Left lung (tissue), 10 donors: Measurements from ENCODE around the gene VPS4A. TPM values are rescaled to one million over a fixed set of nuclear protein-coding genes. Genes with fewer than 3 reads are reported as not detected.
A peak's percentile ranks its signal among the peaks of the same experiment; 100 is the strongest.

Experiments used
- ATAC-seq: fragments of 200-7000 bp; cut with Tn5 transposase; one replicate; pipeline ENCODE4 v1.9.1; 2020; ENCODE audit warnings: moderate library complexity
- DNase-seq, 4 donors: peaks; one replicate each; pipeline ENCODE4 v3.0.0-alpha.2; 2013 to 2020
- H3K27ac ChIP-seq, 2 donors: fragments of 200-600 bp; sonication (generic) in 1 of 2; one replicate each; pipeline versions ENCODE4 v1.5.0 to v1.8.0; 2020 to 2021
- H3K27me3 ChIP-seq, 2 donors: fragments of 200-600 bp; sonication (generic) in 1 of 2; one replicate each; pipeline versions ENCODE4 v1.5.0 to v1.8.0; 2020 to 2021
- H3K36me3 ChIP-seq, 2 donors: fragments of 200-600 bp; sonication (generic) in 1 of 2; one replicate each; pipeline versions ENCODE4 v1.5.0 to v1.8.0; 2020 to 2021
- H3K4me1 ChIP-seq, 2 donors: fragments of 200-600 bp; one replicate each; pipeline ENCODE4 v1.8.0; 2021
- H3K4me3 ChIP-seq, 2 donors: fragments of 200-600 bp; sonication (generic) in 1 of 2; one replicate each; pipeline versions ENCODE4 v1.5.0 to v1.8.0; 2020 to 2021; ENCODE audit warnings: mild to moderate bottlenecking in 1 of 2
- H3K9me3 ChIP-seq, 2 donors: fragments of 200-600 bp; sonication (generic) in 1 of 2; one replicate each; pipeline versions ENCODE4 v1.5.0 to v1.8.0; 2020 to 2021
- CTCF ChIP-seq, 2 donors: fragments of 200-600 bp; sonication (generic) in 1 of 2; IDR thresholded peaks; one replicate each; pipeline versions ENCODE4 v1.5.0 to v1.8.0; 2021; ENCODE audit warnings: antibody characterized with exemption in 2 of 2
- intact Hi-C, 2 donors: fragments of 100-400 bp; cut with DNase I; formaldehyde crosslinking; loops; one replicate each; pipeline versions ENCODE4 v1.11.2 to v1.14.2; 2022
- polyA plus RNA-seq, 6 donors: library from polyadenylated mRNA; unstranded; fragments of 120-200 nt; gene quantifications; one replicate each; pipeline ENCODE4 v1.2.1, GENCODE V29; 2013; ENCODE audit not compliant: insufficient read length in 6 of 6
- total RNA-seq, 2 donors: library from RNA; stranded (reverse); fragmentation: NEBNext Ultra II Directional; extraction: Animal tissue kit (Norgen Biotek cat#: 25700); gene quantifications; one replicate each; pipeline ENCODE4 v1.2.1, GENCODE V29; 2021
- donor health status: DM: no; HTN: yes; CAD: no.
- donor health status: DM: no; HTN: no; CAD: no.

VPS4A gene
- total and polyA plus RNA-seq, 8 donors: 20.6 to 54.9 (median 45.8) TPM

- intact Hi-C loops: no loop called here
- H3K4me3 ChIP-seq: no peak overlapping the region
- H3K9me3 ChIP-seq: no peaks in the 10 kb centered on the region
- H3K27ac ChIP-seq: no peak overlapping the region
- peaks cover 5 to 30% of the 10 kb centered on the region in 2 donors for H3K4me1 ChIP-seq
- no peak for TF ChIP-seq CTCF (IDR thresholded peaks at IDR 0.05)
- DNase-seq (no peak), ATAC-seq (no peak)
- H3K27me3 ChIP-seq: no peaks in the 10 kb centered on the region
- peaks cover 0 to 99% of the 10 kb centered on the region in 2 donors for H3K36me3 ChIP-seq
These were observed 11.2 kb downstream of the VPS4A start for GRCh38 chr16:69322343-69322742.

- Histone ChIP-seq H3K4me3 (no peak overlapping the region), H3K36me3 (peaks cover 0 to 99% of the 10 kb centered on the region in 2 donors), H3K27ac (no peak overlapping the region), H3K27me3 (no peaks in the 10 kb centered on the region), H3K4me1 (peaks cover 6 to 40% of the 10 kb centered on the region in 2 donors), H3K9me3 (no peaks in the 10 kb centered on the region)
- intact Hi-C loops: no loop called here
- TF ChIP-seq CTCF (IDR thresholded peaks at IDR 0.05): no peak
- ATAC-seq: no peak
- no peak for DNase-seq
These were observed 12.3 kb downstream of the VPS4A start for GRCh38 chr16:69323415-69323814.

- Histone ChIP-seq H3K27ac (no peak overlapping the region), H3K9me3 (no peaks in the 10 kb centered on the region), H3K36me3 (peaks cover 0 to 94% of the 10 kb centered on the region in 2 donors), H3K4me1 (peaks cover 12 to 47% of the 10 kb centered on the region in 2 donors), H3K4me3 (no peak overlapping the region), H3K27me3 (no peaks in the 10 kb centered on the region)
- ATAC-seq (peak; percentile 69), DNase-seq (peak in 1 of 4 donors; percentile 76)
- intact Hi-C loops: no loop called here
- TF ChIP-seq CTCF (IDR thresholded peaks at IDR 0.05): no peak
These were observed 12.9 kb downstream of the VPS4A start for GRCh38 chr16:69324013-69324531.

- Histone ChIP-seq H3K4me1 (peaks cover 18 to 54% of the 10 kb centered on the region in 2 donors), H3K27ac (no peak overlapping the region)
- no peak for TF ChIP-seq CTCF (IDR thresholded peaks at IDR 0.05)
These were observed 13.6 kb downstream of the VPS4A start for GRCh38 chr16:69324585-69325253.

GRCh38 chr16:69325784-69326171 is 14.6 kb downstream of the VPS4A start:
- ATAC-seq (no peak), DNase-seq (no peak)
- no peaks in the 10 kb centered on the region for H3K9me3 ChIP-seq
- no peak overlapping the region for H3K4me3 ChIP-seq
- H3K36me3 ChIP-seq: peaks cover 0 to 77% of the 10 kb centered on the region in 2 donors
- H3K27me3 ChIP-seq: no peaks in the 10 kb centered on the region
- no peak overlapping the region for H3K27ac ChIP-seq
- TF ChIP-seq CTCF (IDR thresholded peaks at IDR 0.05): no peak
- H3K4me1 ChIP-seq: peaks cover 18 to 61% of the 10 kb centered on the region in 2 donors
- intact Hi-C loops: no loop called here

More at GRCh38 chr16:69324585-69325253, 13.6 kb downstream of the VPS4A start:
- DNase-seq (no peak), ATAC-seq (no peak)
- Histone ChIP-seq H3K36me3 (peaks cover 0 to 88% of the 10 kb centered on the region in 2 donors), H3K4me3 (no peak overlapping the region), H3K27me3 (no peaks in the 10 kb centered on the region), H3K9me3 (no peaks in the 10 kb centered on the region)
- intact Hi-C loops: no loop called here
